Activated CD8-positive, alpha-beta memory T cell treated with anti-CD3 and anti-CD28 coated beads for 36 hours (primary cell): Measurements from ENCODE around the gene BMP10. TPM values are rescaled to one million over a fixed set of nuclear protein-coding genes. Genes with fewer than 3 reads are reported as not detected.

Experiments used
- CTCF ChIA-PET: fragments of 350-600 bp; sonication (Branson Sonifier 250); formaldehyde crosslinking; loops from one replicate; lab custom pipeline; 2021; ENCODE audit warnings: antibody characterized with exemption; lab: Charles Lee
- POLR2A ChIA-PET: fragments of 350-600 bp; sonication (Branson Sonifier 250); formaldehyde crosslinking; loops from one replicate; lab custom pipeline; 2021; ENCODE audit warnings: antibody characterized with exemption; lab: Charles Lee
- total RNA-seq, 2 experiments: library from RNA; stranded (reverse); gene quantifications; one replicate each; pipeline ENCODE4 v1.2.3, GENCODE V29; 2021

The BMP10 gene
- total RNA-seq, 2 experiments from 2014 or later: not detected

GRCh38 chr2:68861330-68861729, 9.9 kb downstream of the BMP10 start:
- ChIA-PET CTCF (no interaction called here), POLR2A (no interaction called here)

- CTCF ChIA-PET: no interaction called here
- POLR2A ChIA-PET: no interaction called here
Observed at GRCh38 chr2:68860111-68860510, 11.1 kb downstream of the BMP10 start.

- ChIA-PET CTCF (interaction anchor here (1.6 to 2.2 kb wide), 2 partner anchors 12 to 48 kb away, joined by 3 to 6 read pairs; no protein-coding TSS in a partner anchor), POLR2A (no interaction called here)
Observed at GRCh38 chr2:68857855-68858456, 13.2 kb downstream of the BMP10 start.

GRCh38 chr2:68857202-68857845, 13.9 kb downstream of the BMP10 start:
- POLR2A ChIA-PET: no interaction called here
- CTCF ChIA-PET: interaction anchor here (1.6 to 2.2 kb wide), 2 partner anchors 12 to 49 kb away, joined by 3 to 6 read pairs; no protein-coding TSS in a partner anchor

GRCh38 chr2:68855550-68855949, 15.6 kb downstream of the BMP10 start:
- CTCF ChIA-PET: interaction anchor here (1.0 kb wide), 1 partner anchor 70 kb away, joined by 3 read pairs; no protein-coding TSS in a partner anchor
- POLR2A ChIA-PET: no interaction called here

GRCh38 chr2:68854476-68854875, 16.7 kb downstream of the BMP10 start:
- POLR2A ChIA-PET: no interaction called here
- CTCF ChIA-PET: interaction anchor here (0.9 to 1.0 kb wide), 2 partner anchors 9 to 71 kb away, joined by 3 read pairs; no protein-coding TSS in a partner anchor

DNA sequence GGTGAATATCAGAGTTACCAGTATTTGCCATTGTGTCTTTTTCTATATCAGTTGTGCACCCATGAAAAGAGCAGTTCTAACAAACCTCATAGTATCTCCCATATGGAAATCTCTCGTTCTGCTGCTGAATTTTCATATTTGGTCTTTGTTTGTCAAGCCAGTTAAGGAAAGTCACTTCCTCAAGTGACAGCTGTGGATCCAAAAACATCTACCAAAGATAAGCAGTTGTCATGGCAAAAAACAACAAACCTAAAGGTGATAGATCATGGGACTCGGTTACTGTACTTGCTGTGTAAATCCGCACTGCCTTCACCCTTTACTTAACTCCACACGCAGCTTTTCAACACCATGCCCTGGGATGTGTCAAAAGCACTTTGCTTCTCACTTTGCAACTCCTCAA, 17.3 kb downstream of the BMP10 start:
- ChIA-PET POLR2A (no interaction called here), CTCF (interaction anchor here (0.9 kb wide), 1 partner anchor 9 kb away, joined by 3 read pairs; no protein-coding TSS in a partner anchor)

GRCh38 chr2:68853035-68853434, 18.2 kb downstream of the BMP10 start:
- CTCF ChIA-PET: no interaction called here

GRCh38 chr2:68850524-68850923, 20.7 kb downstream of the BMP10 start:
- ChIA-PET CTCF (no interaction called here), POLR2A (no interaction called here)

More at GRCh38 chr2:68853035-68853434, 18.2 kb downstream of the BMP10 start:
- POLR2A ChIA-PET: no interaction called here

DNA sequence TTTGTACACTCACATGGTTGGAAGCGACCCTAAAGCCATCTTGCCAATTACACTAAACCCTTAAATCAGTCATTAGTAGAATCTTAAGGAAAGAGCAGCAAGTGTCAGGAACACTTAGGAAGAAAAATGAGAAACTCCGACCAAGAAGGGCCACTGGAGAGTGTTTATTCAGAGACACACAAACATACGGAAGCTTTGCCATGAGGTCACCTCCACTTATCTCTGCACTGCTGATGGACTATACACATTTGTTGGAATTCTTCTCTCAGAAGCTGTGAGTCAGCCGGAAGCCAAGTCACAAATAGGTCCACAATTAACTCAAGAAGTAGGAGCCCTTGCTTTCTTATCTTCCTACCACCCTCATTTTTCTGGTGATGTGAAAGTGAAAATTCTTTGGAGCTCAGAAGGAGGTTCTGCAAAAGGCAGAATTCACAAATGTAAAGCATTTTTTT, 21.6 kb downstream of the BMP10 start:
- CTCF ChIA-PET: no interaction called here
- POLR2A ChIA-PET: interaction anchor here (0.6 kb wide), 1 partner anchor 59 kb away, joined by 3 read pairs; no protein-coding TSS in a partner anchor

DNA sequence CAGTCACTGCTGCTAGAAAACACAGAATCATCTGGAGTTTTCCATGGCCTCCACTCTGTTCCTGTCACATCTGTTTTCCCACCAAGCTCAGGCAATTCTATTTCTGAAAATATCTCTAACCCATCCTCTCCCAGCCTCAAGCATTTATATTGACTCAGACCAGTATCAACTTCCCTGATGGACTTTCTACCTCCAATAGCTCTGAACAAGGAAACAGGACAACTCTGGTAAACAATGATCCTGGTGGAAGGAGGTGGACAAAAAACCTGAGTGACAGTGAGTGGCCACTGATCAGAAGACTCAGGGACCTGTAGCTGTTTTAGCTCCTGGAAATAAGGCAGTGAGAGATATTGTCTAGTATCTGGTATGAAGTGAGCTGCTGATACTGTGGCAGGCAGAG, 23.4 kb downstream of the BMP10 start:
- POLR2A ChIA-PET: no interaction called here
- CTCF ChIA-PET: no interaction called here

DNA sequence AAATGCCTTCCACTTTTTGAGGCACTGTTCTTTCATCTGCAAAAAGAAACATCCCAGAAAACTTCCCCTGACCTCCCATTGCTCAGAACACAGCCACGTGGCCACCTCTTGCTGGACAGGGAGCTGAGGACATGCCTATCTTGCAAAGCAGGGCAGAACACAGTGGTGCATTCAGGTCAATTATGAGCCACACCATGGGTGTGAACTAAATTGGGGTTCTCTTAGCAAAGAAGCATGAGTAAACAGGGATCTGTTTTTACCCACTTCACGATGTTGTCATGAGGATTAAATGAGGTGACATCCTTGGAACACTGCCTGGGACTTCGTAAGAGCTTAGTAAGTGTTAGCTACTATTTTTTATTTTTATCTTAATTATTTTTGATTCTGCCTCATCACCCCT, 25.1 kb downstream of the BMP10 start:
- ChIA-PET POLR2A (no interaction called here), CTCF (interaction anchor here (1.6 kb wide), 1 partner anchor 11 kb away, joined by 6 read pairs; no protein-coding TSS in a partner anchor)

DNA sequence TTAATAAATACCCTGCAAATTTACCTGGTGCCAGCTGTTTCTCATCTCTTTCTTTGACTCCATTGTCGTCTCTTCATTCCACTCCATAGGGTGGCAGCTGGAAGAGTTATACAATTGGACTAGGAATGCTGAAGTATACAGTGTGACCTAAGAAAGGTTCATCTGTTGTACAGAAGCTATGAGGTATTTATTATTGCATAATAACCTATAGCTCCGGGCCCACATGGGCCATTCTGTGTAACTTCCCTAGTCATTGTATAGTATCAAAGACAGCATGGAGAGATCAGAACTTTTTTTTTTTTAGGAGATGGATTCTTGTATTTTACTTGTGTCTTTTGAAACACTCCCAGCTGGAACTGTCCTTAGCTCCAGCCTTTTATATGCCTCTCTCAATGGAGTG, 26.2 kb downstream of the BMP10 start:
- CTCF ChIA-PET: interaction anchor here (1.0 to 1.6 kb wide), 2 partner anchors 9 to 13 kb away, joined by 3 to 6 read pairs; no protein-coding TSS in a partner anchor
- POLR2A ChIA-PET: no interaction called here

DNA sequence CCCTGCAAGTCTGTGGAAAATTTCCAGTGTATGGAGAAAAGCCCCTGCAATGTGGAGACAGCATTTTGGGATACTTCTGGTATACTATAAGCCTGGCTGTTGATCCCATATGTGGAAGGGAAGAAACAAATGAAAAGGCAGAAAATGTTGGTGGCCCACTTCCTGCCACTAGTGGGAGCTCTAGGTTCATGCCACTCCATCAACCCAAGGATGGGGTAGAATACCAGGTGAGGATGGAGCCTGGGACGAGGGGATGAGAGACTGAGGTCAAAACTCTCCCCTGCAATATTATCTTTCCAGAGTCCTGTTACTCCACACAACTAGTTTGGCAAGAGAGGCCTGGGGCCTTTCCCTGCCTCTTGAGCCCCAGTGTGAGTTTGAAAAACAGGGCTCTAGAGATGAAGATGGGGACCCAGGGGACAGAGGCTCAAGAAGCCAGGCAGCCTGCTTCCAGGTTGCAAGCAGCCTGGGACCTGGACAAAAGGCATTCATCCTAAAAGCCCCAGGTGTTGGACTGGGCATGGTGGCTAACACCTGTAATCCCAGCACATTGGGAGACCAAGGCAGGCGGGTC, 31.9 kb downstream of the BMP10 start:
- CTCF ChIA-PET: interaction anchor here (0.6 to 1.8 kb wide), 9 partner anchors 68 to 1489 kb away, joined by 3 to 10 read pairs (median 4); no protein-coding TSS in a partner anchor
- POLR2A ChIA-PET: no interaction called here

DNA sequence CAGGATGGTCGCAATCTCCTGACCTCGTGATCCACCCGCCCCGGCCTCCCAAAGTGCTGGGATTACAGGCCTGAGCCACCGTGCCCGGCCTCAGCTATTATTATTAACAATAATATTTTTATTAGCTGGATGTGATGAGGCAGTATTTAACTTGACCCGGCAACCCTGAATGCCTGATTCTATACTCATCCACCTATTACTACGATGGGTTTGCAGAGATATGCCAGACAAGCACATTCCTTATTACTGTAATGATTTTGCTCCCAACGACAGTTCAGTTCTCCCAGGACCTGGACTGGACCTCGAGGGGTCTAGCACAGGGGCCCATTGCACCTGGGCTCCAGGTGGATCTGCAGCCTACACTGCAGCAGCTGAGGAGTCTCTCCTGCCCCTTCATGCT, 32.6 kb downstream of the BMP10 start:
- CTCF ChIA-PET: interaction anchor here (0.6 to 1.8 kb wide), 11 partner anchors 69 to 1490 kb away, joined by 3 to 10 read pairs (median 3); no protein-coding TSS in a partner anchor
- POLR2A ChIA-PET: no interaction called here

DNA sequence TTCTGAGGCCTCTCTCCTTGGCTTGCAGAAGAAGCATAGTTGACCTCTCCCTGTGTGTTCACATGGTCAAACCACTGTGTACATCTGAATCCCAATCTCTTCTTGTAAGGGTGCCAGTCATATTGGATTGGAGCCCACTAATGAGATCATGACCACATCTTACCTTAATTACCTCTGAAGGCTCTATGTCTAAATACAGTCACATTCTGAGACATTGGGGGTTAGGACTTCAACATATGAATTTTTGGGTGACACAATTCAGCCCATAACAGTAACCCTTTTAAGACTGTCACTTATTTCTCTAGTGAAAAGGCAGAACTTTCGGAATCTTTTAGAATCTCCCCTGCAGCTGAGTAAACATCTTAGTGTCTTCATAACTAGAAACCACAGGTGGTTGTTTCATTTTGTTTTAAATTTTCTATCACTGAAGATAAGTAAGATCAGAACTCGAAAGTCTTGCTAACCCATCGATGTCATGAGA, 33.3 kb downstream of the BMP10 start:
- CTCF ChIA-PET: interaction anchor here (0.7 to 1.8 kb wide), 4 partner anchors 69 to 133 kb away, joined by 3 to 10 read pairs (median 6); no protein-coding TSS in a partner anchor
- POLR2A ChIA-PET: no interaction called here

GRCh38 chr2:68837164-68837860, 33.9 kb downstream of the BMP10 start:
- POLR2A ChIA-PET: no interaction called here
- CTCF ChIA-PET: interaction anchor here (0.8 to 1.8 kb wide), 10 partner anchors 47 to 370 kb away, joined by 3 to 10 read pairs (median 4); partner anchors contain the start of genes APLF and FBXO48

GRCh38 chr2:68835621-68836020, 35.6 kb downstream of the BMP10 start:
- CTCF ChIA-PET: interaction anchor here (0.6 to 1.8 kb wide), 4 partner anchors 56 to 117 kb away, joined by 3 to 6 read pairs (median 4); no protein-coding TSS in a partner anchor
- POLR2A ChIA-PET: interaction anchor here (0.6 kb wide), 1 partner anchor 175 kb away, joined by 4 read pairs; no protein-coding TSS in a partner anchor
